GM18951 (cell line): ENCODE data around the gene TUT7.

Source experiments
- POLR2A ChIP-seq: IDR thresholded peaks from 4 replicates; pipeline ENCODE4 v1.6.1; 2011; ENCODE audit warnings: mild to moderate bottlenecking; ENCODE audit not compliant: insufficient read length, insufficient read depth; ENCODE audit errors: extremely low read depth
- in situ Hi-C: fragments of 300-500 bp; cut with MboI; formaldehyde crosslinking; loops from one replicate; pipeline ENCODE4 v1.12.0; 2022; ENCODE audit warnings: low sequenced_read_pairs, mixed read lengths, inconsistent platforms; ENCODE audit not compliant: unreplicated experiment

The TUT7 gene

DNA sequence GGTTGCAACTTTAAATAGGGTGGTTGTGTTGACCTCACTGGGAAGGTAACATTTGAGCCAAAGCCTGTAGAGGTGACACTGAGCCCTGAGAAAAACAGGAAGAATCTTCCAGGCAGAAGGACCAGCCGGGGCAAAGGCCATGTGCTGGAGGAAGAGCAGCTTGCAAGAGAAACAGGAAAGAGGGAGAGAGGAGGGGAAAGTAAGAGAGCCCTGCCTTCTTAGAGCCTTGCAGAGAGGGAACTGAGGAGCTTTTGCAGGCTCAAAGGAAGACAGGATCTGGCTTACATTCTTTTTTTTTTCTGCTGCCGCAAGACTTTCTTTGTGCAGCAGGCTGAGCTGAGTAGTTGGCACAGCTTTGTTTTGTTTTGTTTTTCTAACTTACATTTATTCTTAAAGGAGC, 112.1 kb downstream of the TUT7 start:
- in situ Hi-C loops: no loop called here
- no peak for TF ChIP-seq POLR2A

DNA sequence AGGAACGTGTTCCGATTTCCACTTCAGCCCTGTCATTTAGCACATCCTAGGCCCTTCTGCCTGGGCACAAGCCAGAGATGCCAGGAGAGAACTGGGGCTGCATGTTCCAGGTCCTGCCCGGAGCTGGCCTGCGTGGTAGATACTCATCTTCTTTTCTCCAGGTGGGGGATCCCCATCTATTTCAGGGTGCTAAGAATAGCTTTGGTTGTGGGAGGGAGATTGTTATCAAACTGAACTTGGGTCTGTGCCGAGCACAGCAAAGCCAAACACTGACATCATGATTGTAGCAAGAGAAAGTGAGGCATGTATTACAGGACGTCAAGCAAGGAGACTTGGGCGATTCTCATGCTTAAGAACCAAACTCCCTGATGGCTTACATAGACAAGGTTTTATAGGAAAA, 113.0 kb downstream of the TUT7 start:
- no peak for TF ChIP-seq POLR2A
- in situ Hi-C loops: no loop called here

DNA sequence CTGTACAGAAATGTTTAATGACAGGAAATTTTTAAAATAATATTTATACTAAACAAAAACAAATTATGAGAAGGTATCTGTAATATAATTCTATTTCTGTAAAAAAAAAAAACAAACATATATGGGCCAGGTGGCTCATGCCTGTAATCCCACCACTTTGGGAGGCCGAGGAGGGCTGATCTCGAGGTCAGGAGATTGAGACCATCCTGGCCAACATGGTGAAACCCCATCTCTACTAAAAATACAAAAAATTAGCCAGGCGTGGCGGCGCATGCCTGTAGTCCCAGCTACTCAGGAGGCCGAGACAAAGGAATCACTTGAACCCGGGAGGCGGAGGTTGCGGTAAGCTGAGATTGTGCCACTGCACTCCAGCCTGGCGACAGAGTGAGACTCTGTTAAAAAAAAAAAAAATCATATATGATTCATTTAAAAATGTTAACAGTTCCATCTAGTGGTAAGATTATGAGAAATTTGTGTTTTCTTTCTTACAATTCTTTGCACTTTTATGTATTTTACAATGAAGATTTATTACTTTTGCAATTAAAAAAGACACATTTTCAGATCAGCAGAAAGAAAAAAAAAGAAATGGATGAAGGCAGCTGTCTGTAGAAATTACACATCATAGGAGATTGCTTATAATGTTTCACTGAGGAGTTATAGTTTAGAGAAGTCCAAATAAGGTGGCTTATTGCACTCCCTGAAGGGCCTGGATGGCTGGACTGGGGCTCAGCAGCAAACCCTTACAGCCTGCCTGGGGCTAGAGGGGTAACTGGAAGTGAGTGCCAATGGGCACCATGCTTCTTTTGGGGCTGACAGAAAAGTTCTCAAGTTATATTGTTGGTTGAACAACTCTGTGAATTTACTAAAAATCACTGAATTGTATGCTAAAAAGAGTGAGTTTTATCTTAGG, 115.1 kb downstream of the TUT7 start:
- in situ Hi-C loops: no loop called here
- TF ChIP-seq POLR2A: no peak
